PC-9 (cell line): ENCODE results near the gene TMEM14A. TPM values are rescaled to one million over a fixed set of nuclear protein-coding genes. Genes with fewer than 3 reads are reported as not detected.

Experiments used
- BruUV-seq: library from RNA; stranded (reverse); fragments of 400-500 nt; replicated peaks from 2 replicates; lab custom pipeline; 2021; lab: Mats Ljungman, UMichigan
- CTCF ChIA-PET: fragments of 300-600 bp; sonication (Branson Sonifier 250); formaldehyde crosslinking; loops from one replicate; lab custom pipeline; 2022; ENCODE audit warnings: antibody characterized with exemption; lab: Charles Lee
- POLR2A ChIA-PET: fragments of 300-600 bp; sonication (Branson Sonifier 250); formaldehyde crosslinking; loops from one replicate; lab custom pipeline; 2022; ENCODE audit warnings: antibody characterized with exemption; ENCODE audit not compliant: unreplicated experiment; lab: Charles Lee
- DNase-seq, 2 experiments: peaks; one replicate each; pipeline versions ENCODE4 v3.0.0 to v3.0.0-alpha.2; 2015 to 2022; ENCODE audit warnings: mixed read lengths in 1 of 2
- H2AFZ ChIP-seq: fragments of 200-600 bp; sonication (generic); 2 replicates; pipeline ENCODE4 v1.8.1; 2017; ENCODE audit warnings: antibody characterized with exemption
- H3F3A ChIP-seq: fragments of 200-600 bp; sonication (generic); 2 replicates; pipeline ENCODE4 v1.8.1; 2017; ENCODE audit warnings: antibody characterized with exemption, mild to moderate bottlenecking, low read depth; ENCODE audit not compliant: insufficient read depth
- H3K27ac ChIP-seq: fragments of 200-600 bp; sonication (generic); 2 replicates; pipeline ENCODE4 v1.6.1; 2016; ENCODE audit warnings: mixed run types
- H3K27me3 ChIP-seq: fragments of 200-600 bp; sonication (generic); 2 replicates; pipeline ENCODE4 v1.6.1; 2016; ENCODE audit warnings: low read depth, mixed run types; ENCODE audit not compliant: insufficient read depth
- H3K36me3 ChIP-seq: fragments of 200-600 bp; sonication (generic); 2 replicates; pipeline ENCODE4 v1.6.1; 2016; ENCODE audit warnings: low read depth, mixed run types
- H3K4me1 ChIP-seq: fragments of 200-600 bp; sonication (generic); replicated peaks from 2 replicates; pipeline ENCODE4 v1.6.1; 2016; ENCODE audit warnings: mixed run types; ENCODE audit not compliant: insufficient read depth
- H3K4me2 ChIP-seq: fragments of 200-600 bp; sonication (generic); 2 replicates; pipeline ENCODE4 v1.6.1; 2017; ENCODE audit warnings: mixed run types
- H3K4me3 ChIP-seq: fragments of 200-600 bp; sonication (generic); 2 replicates; pipeline ENCODE4 v1.6.1; 2016; ENCODE audit warnings: mixed run types
- H3K79me2 ChIP-seq: fragments of 200-600 bp; sonication (generic); 2 replicates; pipeline ENCODE4 v1.6.1; 2017; ENCODE audit warnings: low read depth, mixed run types
- H3K9me2 ChIP-seq: fragments of 200-600 bp; sonication (generic); 2 replicates; pipeline ENCODE4 v1.8.1; 2017; ENCODE audit warnings: mild to moderate bottlenecking; ENCODE audit not compliant: insufficient read depth
- H3K9me3 ChIP-seq: fragments of 200-600 bp; sonication (generic); 2 replicates; pipeline ENCODE4 v1.8.1; 2016; ENCODE audit warnings: low read depth; ENCODE audit not compliant: insufficient read depth
- H4K20me1 ChIP-seq: fragments of 200-600 bp; sonication (generic); 2 replicates; pipeline ENCODE4 v1.8.1; 2017; ENCODE audit not compliant: insufficient read depth
- CTCF ChIP-seq: fragments of 200-600 bp; sonication (generic); conservative IDR thresholded peaks from 2 replicates; pipeline ENCODE4 v1.6.1; 2017; ENCODE audit warnings: mixed run types, antibody characterized with exemption, mild to moderate bottlenecking, moderate library complexity
- EZH2 ChIP-seq: fragments of 200-600 bp; sonication (generic); IDR thresholded peaks from 2 replicates; pipeline ENCODE4 v1.8.0; 2017; ENCODE audit warnings: antibody characterized with exemption, low read depth
- intact Hi-C: fragments of 100-400 bp; cut with micrococcal nuclease; formaldehyde crosslinking; loops from one replicate; pipeline ENCODE4 v1.10.0; 2022; ENCODE audit not compliant: unreplicated experiment
- total RNA-seq: library from RNA; stranded (reverse); gene quantifications from 2 replicates; pipeline ENCODE4 v1.2.3, GENCODE V29; 2021

The TMEM14A gene
- total RNA-seq, 1 experiment from 2014 or later: 75.2 TPM

- BruUV-seq: no TSS peak
- no peak for DNase-seq
- POLR2A ChIA-PET: interaction anchor here (0.6 kb wide), 1 partner anchor 44 kb away, joined by 3 read pairs; no protein-coding TSS in a partner anchor
- no peak overlapping the region for H3K4me2 ChIP-seq
- no peaks in the 10 kb centered on the region for H3K27me3 ChIP-seq
- CTCF ChIA-PET: no interaction called here
- no peak for TF ChIP-seq CTCF
- no peak for TF ChIP-seq EZH2
- H3K9me3 ChIP-seq: no peaks in the 10 kb centered on the region
- no peak overlapping the region for H2AFZ ChIP-seq
- H3F3A ChIP-seq: no peaks in the 10 kb centered on the region
- H4K20me1 ChIP-seq: no peaks in the 10 kb centered on the region
- H3K27ac ChIP-seq: no peak overlapping the region
- H3K36me3 ChIP-seq: no peaks in the 10 kb centered on the region
- no peaks in the 10 kb centered on the region for H3K4me1 ChIP-seq
- intact Hi-C loops: no loop called here
- no peaks in the 10 kb centered on the region for H3K79me2 ChIP-seq
- no peak overlapping the region for H3K4me3 ChIP-seq
- H3K9me2 ChIP-seq: no peaks in the 10 kb centered on the region
Measured at GRCh38 chr6:52733172-52733571, 62.3 kb downstream of the TMEM14A start.

GRCh38 chr6:52734072-52734471 lies 63.2 kb downstream of the TMEM14A start:
- H4K20me1 ChIP-seq: no peaks in the 10 kb centered on the region
- BruUV-seq: no TSS peak
- ChIA-PET CTCF (no interaction called here), POLR2A (no interaction called here)
- H3K4me2 ChIP-seq: no peak overlapping the region
- no peak for DNase-seq
- no peaks in the 10 kb centered on the region for H3K9me3 ChIP-seq
- no peak overlapping the region for H2AFZ ChIP-seq
- intact Hi-C loops: no loop called here
- no peaks in the 10 kb centered on the region for H3K36me3 ChIP-seq
- H3K4me3 ChIP-seq: no peak overlapping the region
- H3K79me2 ChIP-seq: no peaks in the 10 kb centered on the region
- no peak overlapping the region for H3K27ac ChIP-seq
- H3K4me1 ChIP-seq: no peaks in the 10 kb centered on the region
- H3F3A ChIP-seq: no peaks in the 10 kb centered on the region
- TF ChIP-seq CTCF (no peak), EZH2 (no peak)
- H3K27me3 ChIP-seq: no peaks in the 10 kb centered on the region
- H3K9me2 ChIP-seq: no peaks in the 10 kb centered on the region

DNA sequence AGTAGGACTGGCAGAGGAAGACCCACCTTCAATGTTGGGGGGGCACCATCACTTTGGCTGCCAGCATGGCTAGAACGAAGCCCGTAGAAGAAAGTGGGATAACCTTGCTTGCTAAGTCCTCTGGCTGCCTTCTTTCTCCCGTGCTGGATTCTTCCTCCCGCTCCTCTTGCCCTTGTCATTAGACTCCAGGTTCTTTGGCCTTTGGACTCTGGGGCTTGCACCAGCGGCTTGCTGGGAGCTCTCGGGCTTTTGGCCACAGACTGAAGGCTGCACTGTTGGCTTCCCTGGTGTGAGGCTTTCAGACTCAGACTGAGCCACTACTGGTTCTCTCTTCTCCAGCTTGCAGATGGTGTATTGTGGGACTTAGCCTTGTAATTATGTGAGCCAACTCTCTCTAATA lies 64.2 kb downstream of the TMEM14A start:
- H3F3A ChIP-seq: no peaks in the 10 kb centered on the region
- no peaks in the 10 kb centered on the region for H3K4me1 ChIP-seq
- intact Hi-C loops: no loop called here
- BruUV-seq: no TSS peak
- no peaks in the 10 kb centered on the region for H3K9me2 ChIP-seq
- H3K27me3 ChIP-seq: no peaks in the 10 kb centered on the region
- H3K27ac ChIP-seq: no peak overlapping the region
- TF ChIP-seq CTCF (no peak), EZH2 (no peak)
- H3K9me3 ChIP-seq: no peaks in the 10 kb centered on the region
- H3K36me3 ChIP-seq: no peaks in the 10 kb centered on the region
- ChIA-PET POLR2A (no interaction called here), CTCF (no interaction called here)
- H3K4me2 ChIP-seq: no peak overlapping the region
- H4K20me1 ChIP-seq: no peaks in the 10 kb centered on the region
- no peak overlapping the region for H3K4me3 ChIP-seq
- no peaks in the 10 kb centered on the region for H3K79me2 ChIP-seq
- no peak for DNase-seq
- no peak overlapping the region for H2AFZ ChIP-seq
